Testis (tissue), 2 donors: ENCODE results near the gene CTU2.

Experiments used
- CTCF ChIP-seq, 3 experiments: fragments of 450-650 bp in 2 of 3; fragments of 200-600 bp in 1 of 3; sonication (generic) in 1 of 3; IDR thresholded peaks; one replicate each; pipeline ENCODE4 v1.5.1; 2016 to 2019; ENCODE audit warnings: antibody characterized with exemption in 3 of 3, mild to moderate bottlenecking in 2 of 3, moderate library complexity in 1 of 3
- POLR2A ChIP-seq: fragments of 450-650 bp; IDR thresholded peaks from one replicate; pipeline ENCODE4 v1.6.1; 2017; ENCODE audit warnings: antibody characterized with exemption, mild to moderate bottlenecking, moderate library complexity

- TF ChIP-seq CTCF (IDR thresholded peaks at IDR 0.05) (no peak), POLR2A (no peak)
These were observed 14.2 kb downstream of the CTU2 start for GRCh38 chr16:88720396-88720970.
